ENCODE results near the gene VAV2. TPM values are rescaled to one million over a fixed set of nuclear protein-coding genes. Genes with fewer than 3 reads are reported as not detected.
"Not testable (repeated sequence)": the region's sequence is repeated elsewhere in the genome, so short reads cannot be mapped to it uniquely, and the experiment has no call there.

Gene VAV2
- total RNA-seq, 1 donor from 2014 or later: 21.0 TPM

DNA sequence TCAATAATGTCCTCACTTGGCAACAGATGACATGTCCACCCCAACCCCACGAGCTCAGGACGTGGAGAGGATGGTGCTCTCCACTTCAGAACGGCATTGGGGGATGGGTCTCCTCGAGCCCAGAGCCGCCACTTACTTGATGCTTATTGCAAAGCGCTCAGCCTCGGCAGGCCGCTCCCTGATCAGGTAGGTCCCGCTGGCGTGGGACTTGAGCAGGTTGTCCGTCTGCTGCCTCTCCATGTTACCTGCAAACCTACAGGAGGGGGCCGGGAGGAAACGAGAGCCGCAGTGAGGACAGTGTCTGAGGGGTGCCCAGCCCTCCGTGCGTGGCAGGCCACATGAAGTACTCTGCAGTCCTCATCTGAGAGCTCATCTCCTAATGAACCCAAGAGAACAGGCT is 217.3 kb downstream of the VAV2 start:
- DNase-seq (ENCODE audit: low read depth, low spot score): no peak

GRCh38 chr9:133773889-133774655 is 218.1 kb downstream of the VAV2 start:
- DNase-seq (ENCODE audit: low read depth, low spot score): no peak

GRCh38 chr9:133772581-133772980 is 219.5 kb downstream of the VAV2 start:
- DNase-seq (ENCODE audit: low read depth, low spot score): no peak

DNA sequence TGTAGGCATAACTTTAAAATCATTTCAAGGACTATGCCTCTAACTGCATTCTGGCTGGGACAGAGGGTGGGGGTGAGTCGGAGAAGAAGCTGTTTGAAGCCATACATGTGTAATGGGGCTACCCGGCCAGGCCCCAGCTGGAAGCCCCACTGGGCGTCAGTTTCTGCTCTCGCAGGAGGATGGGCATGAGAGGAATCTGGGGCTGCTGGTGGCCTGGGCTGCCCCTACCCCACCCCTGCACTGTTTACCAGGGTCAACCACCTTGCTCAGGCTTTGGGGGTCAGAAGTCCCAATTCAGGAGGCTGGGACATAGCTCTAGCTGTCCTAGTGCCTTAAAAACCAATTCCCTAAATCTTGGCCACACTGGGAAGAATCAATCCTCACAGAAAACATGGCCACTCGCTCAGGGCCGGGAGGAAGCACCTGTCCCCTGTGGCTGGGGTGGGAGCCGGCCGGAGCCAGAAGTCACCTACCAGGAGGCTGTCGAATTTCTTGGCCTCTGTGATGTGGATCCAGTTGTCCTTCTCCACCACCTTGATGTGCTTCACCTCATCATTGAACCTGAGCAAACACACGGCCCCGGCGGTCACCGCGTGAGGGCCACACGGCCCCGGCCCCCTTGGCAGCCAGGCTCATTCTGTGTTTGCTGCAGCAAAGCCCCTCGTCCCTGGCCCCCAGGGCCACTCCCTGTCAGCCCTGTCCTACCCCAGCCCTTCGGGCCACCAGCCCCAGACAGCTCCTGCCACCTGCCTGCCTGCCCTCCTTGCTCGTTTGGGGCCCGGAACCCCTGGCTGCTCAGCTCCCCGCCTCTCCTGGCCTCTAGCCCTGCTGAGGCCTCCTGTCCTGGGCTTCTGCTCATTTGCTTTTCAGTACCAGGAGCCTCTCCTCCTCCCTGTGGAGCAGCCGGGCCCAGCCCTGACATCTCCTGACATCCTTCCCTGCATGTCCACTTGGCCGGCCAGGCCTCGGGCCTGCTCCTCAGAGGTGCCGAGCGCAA is 220.3 kb downstream of the VAV2 start:
- DNase-seq (ENCODE audit: low read depth, low spot score): no peak

GRCh38 chr9:133770076-133770777 is 221.9 kb downstream of the VAV2 start:
- no peak for DNase-seq (ENCODE audit: low read depth, low spot score)

- no peak for DNase-seq (ENCODE audit: low read depth, low spot score)
These were observed 222.5 kb downstream of the VAV2 start for GRCh38 chr9:133769511-133770075.

DNA sequence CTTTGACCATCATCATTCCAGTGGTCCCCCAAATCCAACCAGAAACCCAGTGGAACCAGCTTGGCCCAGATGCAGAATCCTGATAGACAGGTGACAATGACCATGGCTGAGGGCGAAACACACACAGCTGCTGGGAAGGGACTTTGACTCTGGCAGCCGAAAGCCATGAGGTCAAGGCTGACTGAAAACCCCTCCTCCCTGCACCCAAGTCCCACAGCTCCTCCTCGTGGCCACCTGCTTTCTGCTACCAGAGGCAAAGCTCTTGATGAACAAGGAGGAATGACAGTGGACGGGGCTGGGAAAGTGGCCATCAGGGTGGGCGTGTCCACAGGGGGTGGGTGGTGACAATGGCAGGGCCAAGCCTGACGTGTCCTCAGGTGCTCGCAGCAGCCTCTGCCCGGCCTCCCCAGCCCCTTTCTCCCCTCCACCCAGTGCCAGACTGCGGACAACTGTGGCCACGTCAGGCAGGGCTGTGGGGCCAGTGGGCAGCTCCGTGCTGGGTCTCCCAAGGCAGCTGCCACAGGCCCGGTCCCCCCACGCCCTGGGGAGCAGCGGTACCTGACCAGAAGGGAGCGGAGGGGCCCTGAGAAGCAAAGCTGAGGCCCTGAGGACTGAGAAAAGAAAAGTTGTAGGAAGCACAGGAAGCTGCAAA is 223.1 kb downstream of the VAV2 start:
- no peak for DNase-seq (ENCODE audit: low read depth, low spot score)

- DNase-seq (ENCODE audit: low read depth, low spot score): no peak
These were observed 223.7 kb downstream of the VAV2 start for GRCh38 chr9:133768371-133768858.

DNA sequence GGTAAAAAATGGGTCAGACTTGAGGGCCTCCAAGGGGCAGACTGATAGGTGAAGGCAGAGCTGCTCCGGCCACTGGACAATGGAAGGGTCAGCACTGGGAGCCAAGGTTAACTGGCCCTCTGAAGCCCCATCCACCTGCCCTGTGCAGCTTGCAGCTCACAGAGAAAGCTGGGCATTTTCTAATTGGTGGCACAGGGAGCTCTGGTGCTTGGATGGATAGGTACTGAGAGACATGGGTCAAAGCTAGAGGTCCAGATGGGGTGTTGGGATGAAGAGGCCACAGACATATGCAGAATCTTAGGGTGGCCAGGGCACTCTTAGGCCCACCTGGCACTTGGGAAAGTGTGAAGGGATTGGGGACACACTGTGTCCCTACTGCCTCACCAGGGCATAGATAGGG is 224.5 kb downstream of the VAV2 start:
- no peak for DNase-seq (ENCODE audit: low read depth, low spot score)

- DNase-seq (ENCODE audit: low read depth, low spot score): no peak
These were observed 225.1 kb downstream of the VAV2 start for GRCh38 chr9:133767008-133767407.

DNA sequence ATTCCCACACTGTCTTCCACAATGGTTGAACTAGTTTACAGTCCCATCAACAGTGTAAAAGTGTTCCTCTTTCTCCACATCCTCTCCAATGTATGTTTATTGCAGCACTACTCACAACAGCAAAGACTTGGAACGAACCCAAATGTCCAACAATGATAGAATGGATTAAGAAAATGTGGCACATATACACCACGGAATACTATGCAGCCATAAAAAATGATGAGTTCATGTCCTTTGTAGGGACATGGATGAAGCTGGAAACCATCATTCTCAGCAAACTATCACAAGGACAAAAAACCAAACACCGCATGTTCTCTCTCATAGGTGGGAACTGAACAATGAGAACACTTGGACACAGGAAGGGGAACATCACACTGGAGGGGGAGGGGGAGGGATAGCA is 225.9 kb downstream of the VAV2 start:
- DNase-seq (ENCODE audit: low read depth, low spot score): not testable (repeated sequence)

DNA sequence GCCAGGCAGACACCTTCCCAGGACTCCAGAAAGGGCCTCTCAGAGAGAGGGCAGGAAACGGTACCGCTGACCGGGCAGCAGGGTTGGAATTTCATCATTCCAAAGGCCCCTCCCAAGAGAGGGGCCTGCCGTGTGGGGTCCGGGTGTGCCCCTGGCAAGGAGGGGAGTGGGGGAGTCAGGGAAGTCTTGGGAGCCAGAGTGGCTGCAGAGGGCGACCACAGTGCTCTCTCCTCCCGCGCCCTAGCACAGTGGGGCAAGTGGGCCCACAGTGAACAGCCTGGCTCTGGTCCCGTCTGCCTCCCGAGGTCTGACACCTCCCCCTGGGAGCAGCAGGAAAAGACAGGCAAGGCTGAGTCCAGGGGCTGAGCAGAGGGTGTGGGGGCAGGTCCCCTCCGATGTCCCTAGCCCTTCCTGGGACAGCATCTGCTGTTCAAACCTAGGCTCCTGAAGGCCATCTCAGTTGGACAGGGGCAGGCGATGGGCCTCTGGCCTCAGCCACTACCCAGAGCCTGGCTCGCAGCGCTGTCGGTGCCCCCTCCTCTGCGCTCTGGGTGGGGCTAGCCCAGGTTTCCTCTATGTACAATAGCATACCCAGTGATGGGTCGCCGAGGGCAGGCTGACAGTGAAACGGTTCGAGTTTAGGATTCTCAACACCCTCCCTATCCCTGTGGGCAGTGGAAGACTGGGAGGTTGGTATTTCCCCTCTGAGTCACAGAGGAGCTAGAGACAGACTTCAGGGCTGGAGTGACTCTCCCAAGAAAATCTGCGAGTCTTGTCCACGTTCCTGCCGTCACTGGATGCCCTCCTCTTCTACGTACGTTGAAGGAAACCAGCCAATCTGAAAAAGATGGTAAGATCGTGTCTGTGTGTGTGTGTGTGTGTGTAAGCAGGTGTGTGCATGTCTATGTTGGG is 228.6 kb downstream of the VAV2 start:
- DNase-seq (ENCODE audit: low read depth, low spot score): no peak

GRCh38 chr9:133762488-133763271 is 229.4 kb downstream of the VAV2 start:
- DNase-seq (ENCODE audit: low read depth, low spot score): no peak

DNA sequence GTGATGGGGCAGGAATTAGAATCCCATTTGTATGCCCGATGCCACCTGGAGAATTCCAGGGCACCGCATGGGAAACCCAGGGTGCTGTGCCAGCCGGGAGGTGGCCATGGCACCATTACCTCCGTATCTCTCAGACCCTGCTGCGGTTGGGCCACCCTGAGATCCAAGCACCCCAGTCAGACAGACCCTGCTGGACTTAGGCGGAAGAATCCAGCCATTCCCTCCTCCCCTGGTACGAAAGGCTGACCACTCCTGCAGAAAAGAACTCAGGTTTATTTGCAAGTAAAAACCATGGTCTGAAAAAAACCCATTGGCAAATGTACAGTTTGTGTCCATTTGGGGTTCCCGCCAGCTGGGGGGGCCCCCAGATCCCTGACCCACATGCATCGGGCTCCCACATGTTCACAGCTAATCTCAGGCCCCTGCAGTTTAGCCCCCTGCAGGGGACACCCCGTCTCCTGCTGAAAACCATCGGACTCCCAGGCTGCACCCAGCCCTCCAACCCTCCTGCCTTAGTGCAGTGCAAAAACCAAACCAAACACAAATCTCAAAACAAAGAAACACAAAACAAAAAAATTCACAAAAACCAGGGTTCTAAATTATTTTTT is 230.4 kb downstream of the VAV2 start:
- DNase-seq (ENCODE audit: low read depth, low spot score): no peak

DNA sequence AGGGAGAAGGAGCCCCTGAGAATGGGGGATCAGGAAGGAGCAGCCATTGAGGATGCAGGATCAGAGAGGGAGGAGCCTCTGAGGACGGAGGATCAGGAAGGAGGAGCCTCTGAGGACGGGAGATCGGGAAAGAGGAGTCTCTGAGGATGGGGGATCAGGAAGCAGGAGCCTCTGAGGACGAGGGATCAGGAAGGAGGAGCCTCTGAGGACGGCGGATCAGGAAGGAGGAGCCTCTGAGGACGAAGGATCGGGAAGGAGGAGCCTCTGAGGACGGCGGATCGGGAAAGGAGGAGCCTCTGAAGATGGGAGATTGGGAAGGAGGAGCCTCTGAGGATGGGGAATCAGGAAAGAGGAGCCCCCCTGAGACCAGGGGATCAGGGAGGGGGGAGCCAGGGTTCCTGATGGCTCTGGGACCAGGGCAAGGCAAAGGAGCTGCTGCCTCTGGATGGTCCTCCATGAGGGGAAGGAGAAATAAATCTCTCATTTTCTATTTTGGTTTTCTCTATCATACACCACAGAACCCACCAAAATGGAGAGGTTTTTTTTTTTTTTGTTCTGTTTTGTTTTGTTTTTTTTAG is 231.3 kb downstream of the VAV2 start:
- no peak for DNase-seq (ENCODE audit: low read depth, low spot score)

DNA sequence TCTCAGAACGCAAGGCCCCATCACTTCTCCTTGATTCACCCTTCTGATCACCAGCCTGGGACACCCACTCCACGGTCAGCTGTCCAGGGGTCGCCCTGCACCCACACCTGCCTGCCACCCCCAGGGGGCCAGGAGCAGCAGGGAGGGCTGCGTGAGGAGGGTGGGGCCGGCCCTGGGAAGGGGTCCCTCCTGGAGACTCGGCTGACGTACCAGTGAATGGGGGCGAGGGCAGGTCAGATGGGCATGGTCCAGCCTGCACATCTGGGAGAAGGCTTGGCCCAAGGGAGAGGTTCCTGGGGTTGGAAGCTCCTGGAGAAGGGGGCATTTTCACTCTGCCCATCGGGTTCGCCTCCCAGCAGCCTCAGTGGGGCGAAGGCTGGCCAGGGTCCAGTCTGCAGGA is 232.2 kb downstream of the VAV2 start:
- no peak for DNase-seq (ENCODE audit: low read depth, low spot score)

DNA sequence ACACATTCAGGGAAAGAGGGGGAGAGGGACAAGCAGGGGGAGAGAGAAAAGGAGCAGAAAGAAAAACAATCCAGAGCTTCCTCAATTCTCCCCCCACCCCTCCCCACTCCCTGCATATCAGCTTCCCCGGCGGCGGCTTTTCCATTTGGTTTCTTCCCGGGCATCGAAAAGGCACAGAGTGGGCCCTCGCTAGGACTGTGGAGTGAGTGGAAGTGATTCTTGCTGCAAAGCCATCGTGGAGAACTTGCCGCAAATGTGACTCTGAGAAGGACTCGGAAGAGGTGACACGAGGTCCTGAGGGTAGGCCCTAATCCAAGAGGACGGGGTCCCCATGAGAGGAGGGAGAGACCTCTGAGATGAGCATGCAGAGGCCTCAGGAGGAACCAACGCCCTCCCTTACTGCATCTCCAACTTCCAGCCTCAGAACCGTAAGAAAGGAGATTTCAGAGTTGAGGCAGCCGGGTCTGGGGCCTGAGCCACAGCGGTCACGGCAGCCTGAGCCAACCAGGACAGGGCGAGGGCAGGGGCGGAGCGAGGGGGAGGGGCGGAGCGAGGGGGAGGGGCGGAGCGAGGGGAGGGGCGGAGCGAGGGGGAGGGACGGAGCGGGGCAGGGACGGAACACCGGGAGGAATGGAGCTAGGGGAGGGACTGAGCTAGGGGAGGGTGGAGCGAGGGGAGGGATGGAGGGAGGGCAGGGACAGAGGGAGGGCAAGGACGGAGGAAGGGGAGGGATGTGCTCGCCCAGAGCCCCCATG is 232.8 kb downstream of the VAV2 start:
- DNase-seq (ENCODE audit: low read depth, low spot score): no peak

All from pulmonary artery endothelial cell (primary cell).